Activated T-helper 17 cell treated with anti-CD3 and anti-CD28 coated beads, Interleukin-2, amount 50 U/mL, for 72 hours (primary cell): ENCODE results near the gene POLR3GL. TPM values are rescaled to one million over a fixed set of nuclear protein-coding genes. Genes with fewer than 3 reads are reported as not detected.
"Not testable (repeated sequence)": the region's sequence is repeated elsewhere in the genome, so short reads cannot be mapped to it uniquely, and the experiment has no call there.

Source experiments
- ATAC-seq: fragments of 150-1000 bp; cut with Tn5 transposase; replicated peaks from 2 replicates; pipeline ENCODE4 v1.10.0; 2021; ENCODE audit warnings: mild to moderate bottlenecking, moderate library complexity
- H3K27ac Mint-ChIP-seq: one replicate; pipeline ENCODE4 v1.8.0; 2022; ENCODE audit warnings: mixed read lengths
- H3K27me3 Mint-ChIP-seq: one replicate; pipeline ENCODE4 v1.8.0; 2022; ENCODE audit warnings: mixed read lengths
- H3K36me3 Mint-ChIP-seq: one replicate; pipeline ENCODE4 v1.8.0; 2022; ENCODE audit warnings: low read depth, mild to moderate bottlenecking, mixed read lengths
- H3K4me1 Mint-ChIP-seq: one replicate; pipeline ENCODE4 v1.8.0; 2022; ENCODE audit warnings: mixed read lengths
- H3K4me3 Mint-ChIP-seq: one replicate; pipeline ENCODE4 v1.8.0; 2022; ENCODE audit warnings: mild to moderate bottlenecking, mixed read lengths
- H3K9me3 Mint-ChIP-seq: one replicate; pipeline ENCODE4 v1.8.0; 2022; ENCODE audit warnings: mixed read lengths
- total RNA-seq, 2 donors: library from RNA; stranded (reverse); gene quantifications; one replicate each; pipeline ENCODE4 v1.2.3, GENCODE V29; 2022

The POLR3GL gene
- 10 to 100 TPM; 16.9 to 26.0 TPM for total RNA-seq

DNA sequence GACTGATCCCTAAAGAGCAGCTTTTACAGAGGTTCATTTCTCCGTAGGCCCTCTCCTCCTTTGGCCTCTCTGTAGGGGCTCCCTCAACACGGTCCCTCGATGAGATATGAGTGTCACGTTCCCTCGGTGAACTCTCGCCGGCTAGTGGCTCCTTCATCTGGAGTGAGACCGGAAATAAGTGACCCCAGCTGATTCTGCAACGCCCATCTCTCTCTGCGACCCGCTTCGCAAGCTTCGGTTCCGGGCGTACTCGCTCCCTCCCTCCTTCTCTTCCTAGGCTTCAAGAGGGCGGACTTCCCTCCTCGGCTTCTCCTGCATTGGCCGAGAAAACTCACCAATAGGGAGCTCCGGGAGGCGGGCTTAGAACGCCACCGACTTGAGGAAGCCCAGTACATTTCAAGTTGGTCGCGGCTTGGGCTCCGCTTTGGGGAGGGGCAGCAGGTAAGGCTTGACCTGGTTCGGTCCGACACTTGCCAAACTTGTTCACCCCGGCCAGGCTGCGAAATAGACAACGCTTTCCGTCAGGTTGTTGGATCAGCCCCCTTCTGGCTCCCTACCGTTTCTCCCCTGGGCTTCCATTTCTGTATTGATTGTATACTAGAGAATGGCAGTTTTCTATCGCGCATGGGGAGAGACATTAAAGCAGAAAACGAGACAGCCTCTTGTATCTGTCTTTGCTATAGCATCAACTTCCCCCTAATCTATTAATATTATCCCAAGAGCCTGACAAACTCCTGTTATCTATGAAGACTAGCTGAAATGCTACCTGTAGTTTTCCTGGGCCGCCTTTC lies at the start of gene POLR3GL, which contains the start of gene ANKRD34A:
Gene POLR3GL, plus strand, starts transcription at position 363 of the 791 bp plus-strand sequence. CDS start 10,176 bp downstream, outside the sequence.
Gene ANKRD34A, minus strand, starts transcription at position 248 of the 791 bp plus-strand sequence. CDS start 2,816 bp downstream, outside the sequence.
- no peaks in the 10 kb centered on the region for H3K9me3 Mint-ChIP-seq
- peak within 1 kb of the TSS; percentile 95 for H3K4me3 Mint-ChIP-seq
- peaks cover 16% of the 10 kb centered on the region for H3K36me3 Mint-ChIP-seq
- peak; percentile 92 for ATAC-seq
- H3K4me1 Mint-ChIP-seq = peaks cover 17% of the 10 kb centered on the region
- H3K27me3 Mint-ChIP-seq = no peaks in the 10 kb centered on the region
- H3K27ac Mint-ChIP-seq = peak within 1 kb of the TSS; percentile 93

DNA sequence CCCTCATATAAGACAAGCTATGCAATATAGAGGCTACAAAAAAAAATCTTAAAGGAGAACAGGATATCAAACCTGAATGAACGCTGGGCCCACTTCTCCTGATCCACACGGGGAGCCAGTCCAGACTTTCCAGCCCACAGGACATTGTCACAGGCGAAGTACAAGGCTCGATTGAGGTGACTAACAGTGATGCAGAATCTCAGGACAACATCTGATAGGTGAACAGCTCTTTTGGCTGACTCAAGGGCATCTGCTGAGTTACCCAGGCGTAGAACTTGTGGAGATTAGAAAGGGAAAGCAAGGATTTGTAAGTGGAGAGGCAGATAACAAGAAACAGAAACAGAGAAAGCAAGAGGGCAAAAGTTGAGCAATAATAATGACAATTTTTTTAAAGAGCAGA lies 47.7 kb upstream of the POLR3GL start:
- H3K4me1 Mint-ChIP-seq = peaks cover 12% of the 10 kb centered on the region
- H3K4me3 Mint-ChIP-seq = peak overlapping the region; percentile 95
- H3K9me3 Mint-ChIP-seq = no peaks in the 10 kb centered on the region
- no peak for ATAC-seq
- peak overlapping the region; percentile 96 for H3K27ac Mint-ChIP-seq
- H3K27me3 Mint-ChIP-seq = no peaks in the 10 kb centered on the region
- H3K36me3 Mint-ChIP-seq = peaks cover 68% of the 10 kb centered on the region

- H3K9me3 Mint-ChIP-seq = no peaks in the 10 kb centered on the region
- no peak for ATAC-seq
- peaks cover 68% of the 10 kb centered on the region for H3K36me3 Mint-ChIP-seq
- H3K27ac Mint-ChIP-seq = peak overlapping the region; percentile 96
- H3K4me1 Mint-ChIP-seq = peaks cover 12% of the 10 kb centered on the region
- H3K4me3 Mint-ChIP-seq = peak overlapping the region; percentile 95
- no peaks in the 10 kb centered on the region for H3K27me3 Mint-ChIP-seq
Measured at GRCh38 chr1:145917595-145917994, 46.9 kb upstream of the POLR3GL start.

- Mint-ChIP-seq H3K27me3 (no peaks in the 10 kb centered on the region), H3K36me3 (peaks cover 68% of the 10 kb centered on the region), H3K27ac (peak within 1 kb of the TSS; percentile 96), H3K9me3 (no peaks in the 10 kb centered on the region), H3K4me1 (peaks cover 12% of the 10 kb centered on the region), H3K4me3 (peak within 1 kb of the TSS; percentile 95)
- peak; percentile 95 for ATAC-seq
Measured at GRCh38 chr1:145918144-145918991, 46.1 kb upstream of the POLR3GL start, which contains the start of gene PEX11B. Gene PEX11B, minus strand, starts transcription at chr1:145918717. Its CDS starts 29 bp downstream, at chr1:145918688.

DNA sequence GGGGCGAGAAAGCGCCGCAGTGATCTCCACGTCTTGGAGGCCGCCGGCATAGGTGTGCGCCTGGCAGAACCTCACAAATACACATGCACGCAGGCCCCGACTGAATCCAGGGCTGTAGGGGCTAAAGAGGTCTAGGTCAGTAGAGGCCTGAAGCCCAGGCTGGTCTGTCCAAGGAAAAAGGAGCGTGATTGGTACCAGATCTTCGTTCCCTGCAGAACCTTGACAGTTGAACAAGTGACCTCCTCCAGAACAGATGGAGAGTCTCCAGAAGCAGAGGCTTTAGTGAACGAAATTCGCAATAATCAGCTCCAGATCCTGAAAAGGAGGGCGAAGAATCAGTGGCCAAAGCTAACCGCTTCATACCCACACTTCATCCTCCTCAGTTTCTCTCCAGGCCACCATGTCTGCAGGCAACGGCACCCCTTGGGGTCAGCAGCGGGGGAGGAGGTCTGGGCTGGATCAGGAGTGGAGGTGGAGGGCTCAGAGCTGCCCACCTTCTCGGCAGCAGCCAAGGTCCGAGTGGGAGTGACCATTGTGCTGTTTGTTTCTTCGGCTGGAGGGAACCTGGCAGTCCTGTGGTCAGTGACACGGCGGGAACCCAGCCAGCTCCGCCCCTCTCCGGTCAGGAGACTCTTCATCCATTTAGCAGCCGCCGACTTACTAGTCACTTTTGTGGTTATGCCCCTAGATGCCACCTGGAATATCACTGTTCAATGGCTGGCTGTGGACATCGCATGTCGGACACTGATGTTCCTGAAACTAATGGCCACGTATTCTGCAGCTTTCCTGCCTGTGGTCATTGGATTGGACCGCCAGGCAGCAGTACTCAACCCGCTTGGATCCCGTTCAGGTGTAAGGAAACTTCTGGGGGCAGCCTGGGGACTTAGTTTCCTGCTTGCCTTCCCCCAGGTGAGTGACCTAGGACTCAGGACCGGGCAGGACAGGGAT lies 45.2 kb upstream of the POLR3GL start:
- peak; percentile 94 for ATAC-seq
- Mint-ChIP-seq H3K4me3 (peak overlapping the region; percentile 95), H3K27me3 (no peaks in the 10 kb centered on the region), H3K4me1 (peaks cover 12% of the 10 kb centered on the region), H3K27ac (peak overlapping the region; percentile 96), H3K36me3 (peaks cover 68% of the 10 kb centered on the region), H3K9me3 (no peaks in the 10 kb centered on the region)

GRCh38 chr1:145920297-145920696 lies 44.2 kb upstream of the POLR3GL start:
- Mint-ChIP-seq H3K4me3 (peak overlapping the region; percentile 95), H3K27ac (peak overlapping the region; percentile 46), H3K36me3 (peaks cover 59% of the 10 kb centered on the region), H3K4me1 (peaks cover 12% of the 10 kb centered on the region)
- H3K9me3 Mint-ChIP-seq, ATAC-seq, H3K27me3 Mint-ChIP-seq: not testable (repeated sequence)

- H3K4me3 Mint-ChIP-seq = no peak overlapping the region
- ATAC-seq = no peak
- H3K27ac Mint-ChIP-seq = no peak overlapping the region
- H3K9me3 Mint-ChIP-seq = no peaks in the 10 kb centered on the region
- H3K4me1 Mint-ChIP-seq = no peaks in the 10 kb centered on the region
- peaks cover 42% of the 10 kb centered on the region for H3K36me3 Mint-ChIP-seq
- no peaks in the 10 kb centered on the region for H3K27me3 Mint-ChIP-seq
Measured at GRCh38 chr1:145922266-145922665, 42.2 kb upstream of the POLR3GL start.

GRCh38 chr1:145926686-145927062 lies 37.8 kb upstream of the POLR3GL start:
- no peaks in the 10 kb centered on the region for H3K27me3 Mint-ChIP-seq
- no peaks in the 10 kb centered on the region for H3K4me1 Mint-ChIP-seq
- no peaks in the 10 kb centered on the region for H3K9me3 Mint-ChIP-seq
- peaks cover 43% of the 10 kb centered on the region for H3K36me3 Mint-ChIP-seq
- ATAC-seq = peak; percentile 69
- no peak overlapping the region for H3K4me3 Mint-ChIP-seq
- no peak overlapping the region for H3K27ac Mint-ChIP-seq

GRCh38 chr1:145927063-145927886 lies 37.2 kb upstream of the POLR3GL start, which contains the start of gene RBM8A:
Gene RBM8A, minus strand, starts transcription at chr1:145927484. Its CDS starts 58 bp downstream, at chr1:145927426.
- Mint-ChIP-seq H3K9me3 (no peaks in the 10 kb centered on the region), H3K27ac (no peak within 1 kb of the TSS), H3K4me3 (no peak within 1 kb of the TSS), H3K4me1 (no peaks in the 10 kb centered on the region), H3K27me3 (no peaks in the 10 kb centered on the region), H3K36me3 (peaks cover 36% of the 10 kb centered on the region)
- ATAC-seq = peak; percentile 97

DNA sequence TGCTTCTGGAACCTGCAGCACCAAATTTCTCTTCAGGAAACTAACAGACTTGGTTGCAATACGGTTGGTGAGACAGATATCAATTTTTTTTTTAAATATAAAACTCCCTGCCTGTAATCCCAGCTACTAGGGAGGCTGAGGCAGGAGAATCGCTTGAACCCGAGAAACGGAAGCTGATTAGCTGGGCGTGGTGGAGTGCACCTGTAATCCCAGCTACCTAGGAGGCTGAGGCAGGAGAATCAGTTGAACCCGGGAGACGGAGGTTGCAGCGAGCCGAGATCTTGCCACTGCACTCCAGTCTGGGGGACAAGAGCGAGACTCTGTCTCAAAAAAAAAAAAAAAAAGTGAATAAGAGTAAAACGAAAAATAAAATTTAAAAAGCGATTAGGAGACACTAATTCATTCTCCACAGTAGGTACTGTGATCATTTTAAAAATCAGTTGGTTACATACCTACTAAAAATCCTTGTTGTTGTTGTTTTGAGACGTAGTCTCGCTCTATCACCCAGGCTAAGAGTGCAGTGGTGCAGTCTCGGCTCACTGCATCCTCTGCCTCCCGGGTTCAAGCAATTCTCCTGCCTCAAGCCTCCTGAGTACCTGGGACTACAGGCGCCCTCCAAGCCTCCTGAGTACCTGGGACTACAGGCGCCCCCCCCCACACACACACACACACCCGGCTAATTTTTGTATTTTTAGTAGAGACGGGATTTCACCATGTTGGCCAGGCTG lies 36.4 kb upstream of the POLR3GL start:
- no peak for ATAC-seq
- Mint-ChIP-seq H3K4me3 (no peak overlapping the region), H3K27ac (peak overlapping the region; percentile 58), H3K4me1 (peaks cover 7% of the 10 kb centered on the region), H3K9me3 (no peaks in the 10 kb centered on the region), H3K27me3 (no peaks in the 10 kb centered on the region), H3K36me3 (peaks cover 28% of the 10 kb centered on the region)

DNA sequence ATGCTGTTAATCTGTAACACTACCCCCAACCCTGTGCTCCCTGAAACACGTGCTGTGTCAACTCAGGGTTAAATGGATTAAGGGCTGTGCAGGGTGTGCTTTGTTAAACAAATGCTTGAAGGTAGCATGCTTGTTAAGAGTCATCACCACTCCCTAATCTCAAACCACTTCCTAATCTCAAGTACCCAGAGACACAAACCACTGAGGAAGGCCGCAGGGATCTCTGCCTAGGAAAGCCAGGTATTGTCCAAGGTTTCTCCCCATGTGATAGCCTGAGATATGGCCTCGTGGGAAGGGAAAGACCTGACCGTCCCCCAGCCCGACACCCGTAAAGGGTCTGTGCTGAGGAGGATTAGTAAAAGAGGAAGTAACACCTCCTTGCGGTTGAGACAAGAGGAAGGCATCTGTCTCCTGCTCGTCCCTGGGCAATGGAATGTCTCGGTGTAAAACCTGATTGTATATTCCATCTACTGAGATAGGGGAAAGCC lies 31.9 kb upstream of the POLR3GL start:
- peaks cover 59% of the 10 kb centered on the region for H3K36me3 Mint-ChIP-seq
- not testable (repeated sequence) for ATAC-seq, H3K9me3 Mint-ChIP-seq, H3K27me3 Mint-ChIP-seq
- peak overlapping the region; percentile 67 for H3K4me3 Mint-ChIP-seq
- H3K27ac Mint-ChIP-seq = peak overlapping the region; percentile 78
- peaks cover 13% of the 10 kb centered on the region for H3K4me1 Mint-ChIP-seq

DNA sequence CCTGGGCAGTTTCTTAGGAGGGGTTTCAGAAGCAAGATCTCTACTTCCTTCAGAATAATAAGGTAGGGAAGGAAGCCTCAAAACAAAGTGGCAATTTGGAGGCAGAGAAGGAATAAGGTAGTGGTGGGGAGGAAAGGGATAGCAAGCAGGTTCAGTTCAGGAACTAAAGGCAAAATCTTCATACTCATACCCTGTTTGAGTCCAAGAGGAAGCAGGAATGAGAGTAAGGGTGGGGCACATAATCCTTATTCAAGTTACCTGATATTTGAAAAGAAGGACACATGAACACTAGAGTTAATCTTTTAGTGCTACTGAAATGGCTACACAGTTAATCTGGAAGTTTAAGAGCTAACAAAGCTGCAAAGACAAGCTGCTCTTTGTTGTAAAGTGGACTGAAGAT lies 28.8 kb upstream of the POLR3GL start:
- Mint-ChIP-seq H3K4me1 (peaks cover 13% of the 10 kb centered on the region), H3K27me3 (no peaks in the 10 kb centered on the region), H3K27ac (no peak overlapping the region), H3K4me3 (no peak overlapping the region), H3K9me3 (no peaks in the 10 kb centered on the region), H3K36me3 (peaks cover 77% of the 10 kb centered on the region)
- ATAC-seq = no peak
